IPS DF 6.9 (cell line): ENCODE data around the gene SYCP2L.
"Not testable (repeated sequence)": the region's sequence is repeated elsewhere in the genome, so short reads cannot be mapped to it uniquely, and the experiment has no call there.

Experiments used
- DNase-seq: peaks from one replicate; pipeline ENCODE4 v3.0.0-alpha.2; 2013; ENCODE audit warnings: low read depth, low spot score
- H3K27ac ChIP-seq: one replicate; pipeline ENCODE4 v1.5.1; 2013; ENCODE audit warnings: low read length, control low read depth
- H3K27me3 ChIP-seq: 2 replicates; pipeline ENCODE4 v1.6.1; 2013; ENCODE audit warnings: mild to moderate bottlenecking, low read length; ENCODE audit not compliant: control insufficient read depth, insufficient read depth
- H3K36me3 ChIP-seq: 2 replicates; pipeline ENCODE4 v1.6.1; 2013; ENCODE audit warnings: low read length; ENCODE audit not compliant: control insufficient read depth, insufficient read depth
- H3K4me1 ChIP-seq: 2 replicates; pipeline ENCODE4 v1.6.1; 2013; ENCODE audit warnings: low read length; ENCODE audit not compliant: control insufficient read depth, insufficient read depth
- H3K4me3 ChIP-seq: 2 replicates; pipeline ENCODE4 v1.5.1; 2013; ENCODE audit warnings: mild to moderate bottlenecking, low read length
- H3K9me3 ChIP-seq: 2 replicates; pipeline ENCODE4 v1.6.1; 2013; ENCODE audit warnings: low read length, inconsistent platforms; ENCODE audit not compliant: control insufficient read depth, insufficient read depth
- WGBS: extraction: QIAGEN DNeasy Blood & Tissue Kit; methylation state at CpG from one replicate; pipeline ENCODE4 v1.1.7; 2013; ENCODE audit warnings: mixed read lengths, missing lambda C conversion rate; ENCODE audit not compliant: insufficient read length, insufficient coverage; 5-methylcytosine and 5-hydroxymethylcytosine counted together

The SYCP2L gene

DNA sequence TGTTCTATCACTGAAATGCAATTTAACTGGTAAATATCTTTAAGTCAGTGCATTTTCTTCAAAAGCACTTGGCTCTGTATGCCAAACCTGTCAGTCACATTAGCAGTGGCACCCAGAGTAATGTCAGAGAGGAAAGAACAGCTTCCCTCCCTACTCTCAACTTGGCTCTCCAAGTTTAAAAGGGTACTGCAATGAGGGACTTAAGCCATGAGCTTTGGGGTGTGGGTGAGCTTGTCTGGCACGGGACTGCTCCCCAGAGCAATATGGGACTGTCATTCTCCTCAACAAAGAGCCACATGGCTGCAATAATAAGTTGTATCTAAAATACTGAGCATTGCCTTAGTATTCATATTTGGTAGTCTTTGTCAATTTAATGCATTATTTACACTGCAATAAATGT, 9.0 kb upstream of the SYCP2L start:
- H3K9me3 ChIP-seq: no peaks in the 10 kb centered on the region
- no peak overlapping the region for H3K4me3 ChIP-seq
- no peaks in the 10 kb centered on the region for H3K4me1 ChIP-seq
- H3K36me3 ChIP-seq: no peaks in the 10 kb centered on the region
- H3K27ac ChIP-seq: no peak overlapping the region
- peaks cover 26% of the 10 kb centered on the region; the same call in 1 of the 2 replicates for H3K27me3 ChIP-seq
- no peak for DNase-seq
- WGBS: no CpG with 5 or more reads among the region's 1 CpG

DNA sequence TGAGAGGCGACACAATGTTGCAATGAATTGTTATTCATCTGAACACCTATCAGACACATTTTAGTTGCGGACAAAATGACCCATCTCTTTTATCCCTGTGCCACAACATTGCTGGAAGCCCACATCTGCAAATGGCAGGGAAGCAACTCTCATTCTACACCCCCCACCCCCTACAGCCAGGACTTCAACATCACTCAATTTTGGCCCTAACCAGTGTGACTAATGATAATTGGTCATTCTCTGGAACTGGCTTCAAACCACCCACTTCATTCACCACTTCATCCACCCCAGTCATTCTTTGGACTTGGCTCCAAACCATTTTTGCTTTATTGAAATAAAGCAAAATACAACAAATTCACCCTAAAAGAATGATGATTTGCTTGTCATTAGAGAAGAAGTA, 6.5 kb upstream of the SYCP2L start:
- Histone ChIP-seq H3K4me1 (no peaks in the 10 kb centered on the region), H3K4me3 (no peak overlapping the region), H3K9me3 (no peaks in the 10 kb centered on the region), H3K27me3 (peaks cover 40% of the 10 kb centered on the region; the same call in 1 of the 2 replicates), H3K36me3 (no peaks in the 10 kb centered on the region), H3K27ac (no peak overlapping the region)
- DNase-seq: no peak
- WGBS: no CpG with 5 or more reads among the region's 2 CpGs

DNA sequence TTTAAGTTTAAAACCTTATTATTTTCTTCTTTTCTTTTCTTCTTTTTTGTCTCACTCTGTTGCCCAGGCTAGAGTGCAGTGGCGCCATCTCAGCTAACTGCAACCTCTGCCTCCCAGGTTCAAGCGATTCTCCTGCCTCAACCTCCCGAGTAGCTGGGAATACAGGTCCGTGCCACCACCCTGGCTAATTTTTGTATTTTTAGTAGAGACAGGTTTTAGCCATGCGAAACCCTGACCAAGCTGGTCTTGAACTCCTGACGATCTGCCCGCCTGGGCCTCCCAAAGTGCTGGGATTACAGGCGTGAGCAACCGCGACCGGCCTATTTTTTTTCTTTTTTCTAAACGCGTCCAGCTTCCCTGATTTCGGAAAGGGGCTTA, 4.6 kb upstream of the SYCP2L start:
- Histone ChIP-seq H3K4me3 (peak overlapping the region; percentile 50; the same call in 1 of the 2 replicates), H3K27me3 (peaks cover 40% of the 10 kb centered on the region; the same call in 1 of the 2 replicates)
- H3K4me1 ChIP-seq, H3K36me3 ChIP-seq, DNase-seq, H3K27ac ChIP-seq, H3K9me3 ChIP-seq: not testable (repeated sequence)
- no CpG with 5 or more reads among the region's 14 CpGs for WGBS

DNA sequence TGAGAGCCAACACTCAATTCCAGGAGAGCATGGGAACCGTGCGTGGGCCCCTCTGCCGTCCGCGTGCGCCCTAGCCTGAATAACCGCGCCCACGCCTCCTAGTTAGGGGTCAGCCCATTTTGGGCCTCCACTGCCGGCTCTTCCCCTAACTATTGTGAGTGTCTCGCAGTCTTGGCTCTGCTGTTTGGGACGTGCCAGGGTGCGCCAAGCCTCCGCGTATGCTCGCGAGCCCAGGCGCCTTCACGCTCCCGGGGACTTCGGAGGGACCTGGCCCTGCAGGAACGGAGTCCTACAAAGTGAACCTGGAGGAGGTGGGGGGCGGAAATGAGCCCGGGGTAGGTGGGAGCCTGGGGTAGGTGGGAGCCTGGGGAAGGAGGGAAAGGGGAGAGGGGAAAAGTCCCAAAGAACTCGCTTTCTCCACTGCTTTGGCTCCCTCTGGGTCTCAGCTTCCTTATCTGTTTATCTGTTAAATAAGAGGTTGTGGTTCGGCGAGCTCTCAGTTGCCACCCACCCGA, 4.1 kb upstream of the SYCP2L start:
- Histone ChIP-seq H3K36me3 (no peaks in the 10 kb centered on the region), H3K4me3 (peak overlapping the region; percentile 50), H3K27me3 (peaks cover 40% of the 10 kb centered on the region; the same call in 1 of the 2 replicates), H3K9me3 (no peaks in the 10 kb centered on the region), H3K4me1 (no peaks in the 10 kb centered on the region; the same call in 1 of the 2 replicates), H3K27ac (no peak overlapping the region)
- DNase-seq: no peak
- no CpG with 5 or more reads among the region's 28 CpGs for WGBS

DNA sequence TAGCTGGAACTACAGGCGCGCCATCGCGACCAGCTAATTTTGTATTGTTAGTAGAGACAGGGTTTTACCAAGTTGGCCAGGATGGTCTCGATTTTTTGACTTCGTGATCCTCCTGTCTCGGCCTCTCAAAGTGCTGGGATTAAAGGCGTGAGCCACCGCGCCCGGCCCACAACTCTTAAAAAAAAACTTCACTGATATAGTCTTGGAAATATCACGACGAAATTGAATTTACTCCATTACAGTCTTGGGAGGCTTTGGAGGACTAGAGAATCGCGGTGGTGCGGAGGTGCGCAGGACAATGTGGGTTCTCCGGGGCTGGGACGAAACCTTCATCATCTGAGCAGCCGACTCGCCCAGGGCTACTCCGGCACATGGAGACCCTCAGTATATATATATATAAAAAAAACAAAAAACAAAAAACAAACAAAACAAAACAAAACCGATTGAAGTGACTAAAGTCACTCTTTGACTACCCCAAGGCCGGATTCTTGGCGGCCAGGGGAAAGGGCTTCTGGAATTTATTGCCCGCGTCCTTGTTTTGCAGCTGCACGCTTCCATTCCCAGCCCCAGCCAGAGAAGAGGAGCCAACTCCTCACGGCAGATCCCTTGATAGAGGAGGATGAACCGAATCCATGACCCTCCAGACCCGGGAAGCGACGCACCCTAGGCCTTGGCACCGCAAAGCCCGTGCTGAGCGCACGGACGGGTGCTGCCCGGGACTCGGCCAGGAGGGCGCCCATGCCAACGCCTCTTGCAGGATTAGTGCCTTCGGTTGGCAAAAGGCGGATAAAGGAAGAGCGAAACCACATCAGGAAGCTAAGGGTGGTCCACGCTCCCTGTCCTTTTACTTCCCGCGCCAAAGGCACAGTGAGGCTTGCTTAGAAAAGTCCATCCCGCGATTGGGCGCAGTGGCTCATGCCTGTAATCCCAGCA, 3.3 kb upstream of the SYCP2L start:
- Histone ChIP-seq H3K27ac (no peak overlapping the region), H3K9me3 (no peaks in the 10 kb centered on the region), H3K4me1 (no peaks in the 10 kb centered on the region; the same call in 1 of the 2 replicates), H3K36me3 (no peaks in the 10 kb centered on the region), H3K27me3 (peaks cover 40% of the 10 kb centered on the region; the same call in 1 of the 2 replicates), H3K4me3 (peak overlapping the region; percentile 50; the same call in 1 of the 2 replicates)
- DNase-seq: no peak
- no CpG with 5 or more reads among the region's 51 CpGs for WGBS

DNA sequence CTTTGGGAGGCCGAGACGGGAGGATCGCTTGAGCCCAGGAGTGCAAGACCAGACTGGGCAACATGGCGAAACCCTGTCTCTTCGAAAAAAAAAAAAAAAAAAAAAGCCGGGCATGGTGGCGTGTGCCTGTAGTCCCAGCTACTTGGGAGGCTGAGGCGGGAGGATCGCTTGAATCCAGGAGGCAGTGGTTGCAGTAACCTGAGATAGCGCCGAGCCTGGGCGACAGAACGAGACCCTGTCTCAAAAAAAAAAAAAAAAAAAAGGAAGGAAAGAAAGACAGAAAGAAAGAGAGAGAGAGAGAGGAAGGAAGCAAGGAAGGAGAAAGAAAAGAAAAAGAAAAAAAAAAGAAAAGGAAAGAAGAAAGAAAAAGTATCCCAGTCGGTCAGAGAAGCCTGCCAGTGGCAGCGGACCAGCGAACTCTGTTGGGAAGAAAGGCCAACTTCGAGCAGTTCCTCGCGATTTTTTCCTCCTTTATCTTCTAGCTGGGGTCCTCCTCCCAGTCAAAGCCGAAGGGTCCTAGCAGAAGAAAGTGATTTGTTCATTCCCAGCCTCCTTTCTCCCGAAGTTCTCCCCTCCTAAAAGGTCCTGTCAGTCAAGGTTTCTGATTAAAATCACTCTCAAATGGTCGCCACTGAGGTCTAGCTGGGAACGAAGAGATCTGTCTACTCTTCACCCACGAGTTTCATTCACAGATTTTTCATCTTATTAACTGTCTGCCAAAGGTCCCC, 2.4 kb upstream of the SYCP2L start:
- Histone ChIP-seq H3K36me3 (no peaks in the 10 kb centered on the region), H3K27me3 (peaks cover 39% of the 10 kb centered on the region; the same call in 1 of the 2 replicates), H3K9me3 (no peaks in the 10 kb centered on the region), H3K27ac (no peak overlapping the region), H3K4me1 (no peaks in the 10 kb centered on the region; the same call in 1 of the 2 replicates), H3K4me3 (peak overlapping the region; percentile 31; the same call in 1 of the 2 replicates)
- DNase-seq: no peak
- WGBS: no CpG with 5 or more reads among the region's 24 CpGs

DNA sequence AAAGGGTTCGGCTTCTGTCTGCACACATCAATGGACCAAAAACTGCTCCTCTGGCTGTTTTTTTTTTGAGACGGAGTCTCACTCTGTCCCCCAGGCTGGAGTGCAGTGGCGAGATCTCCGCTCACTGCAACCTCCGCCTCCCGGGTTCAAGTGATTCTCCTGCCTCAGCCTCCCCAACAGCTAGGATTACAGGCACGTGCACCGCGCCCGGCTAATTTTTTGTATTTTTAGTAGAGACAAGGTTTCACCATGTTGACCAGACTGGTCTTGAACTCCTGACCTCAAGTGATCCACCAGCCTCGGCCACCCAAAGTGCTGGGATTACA, 524 bp upstream of the SYCP2L start:
- WGBS: no CpG with 5 or more reads among the region's 11 CpGs
- Histone ChIP-seq H3K4me3 (peak overlapping the region; percentile 70; the same call in 1 of the 2 replicates), H3K27me3 (peaks cover 27% of the 10 kb centered on the region; the same call in 1 of the 2 replicates)
- not testable (repeated sequence) for H3K36me3 ChIP-seq, H3K27ac ChIP-seq, H3K4me1 ChIP-seq, H3K9me3 ChIP-seq, DNase-seq

DNA sequence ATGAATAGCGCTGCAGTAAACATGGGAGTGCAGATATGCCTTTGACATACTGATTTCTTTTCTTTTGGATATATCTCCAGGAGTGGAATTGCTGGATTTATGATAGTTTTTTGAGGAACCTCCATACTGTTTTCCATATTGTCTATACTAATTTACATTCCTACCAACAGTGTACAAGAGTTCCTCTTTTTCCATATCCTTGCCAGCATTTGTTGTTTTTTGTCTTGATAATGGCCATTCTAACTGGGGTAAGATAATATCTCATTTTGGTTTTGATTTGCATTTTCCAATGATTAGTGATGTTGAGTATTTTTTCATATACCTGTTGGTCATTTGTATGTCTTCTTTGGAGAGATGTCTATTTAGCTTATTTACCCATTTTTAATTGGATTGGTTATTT, 3.3 kb downstream of the SYCP2L start:
- Histone ChIP-seq H3K36me3 (no peaks in the 10 kb centered on the region), H3K4me1 (no peaks in the 10 kb centered on the region; the same call in 1 of the 2 replicates), H3K9me3 (no peaks in the 10 kb centered on the region), H3K4me3 (no peak overlapping the region), H3K27me3 (no peaks in the 10 kb centered on the region), H3K27ac (no peak overlapping the region)
- DNase-seq: no peak
- no CpG with 5 or more reads among the region's 1 CpG for WGBS

DNA sequence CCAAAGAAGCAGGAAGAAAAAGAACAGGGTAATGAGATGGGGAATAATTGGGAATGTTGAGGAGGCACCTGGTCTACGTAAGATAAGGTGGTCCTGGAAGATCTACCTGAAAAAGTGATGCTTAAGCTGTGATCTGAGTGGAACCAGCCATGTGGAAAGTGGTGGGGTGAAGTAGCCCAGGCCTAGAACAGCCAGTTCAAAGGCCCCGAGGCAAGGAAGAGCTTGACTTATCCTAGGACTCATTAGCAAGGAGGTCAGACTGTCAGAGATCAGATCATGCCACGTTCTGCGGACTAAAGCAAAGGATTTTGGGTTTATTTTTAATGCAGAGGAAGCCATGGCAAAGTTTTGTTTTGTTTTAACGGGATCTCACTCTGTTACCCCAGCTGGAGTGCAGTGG, 5.1 kb downstream of the SYCP2L start:
- DNase-seq: no peak
- Histone ChIP-seq H3K4me3 (no peak overlapping the region), H3K27ac (no peak overlapping the region), H3K4me1 (no peaks in the 10 kb centered on the region), H3K9me3 (no peaks in the 10 kb centered on the region), H3K36me3 (no peaks in the 10 kb centered on the region), H3K27me3 (no peaks in the 10 kb centered on the region)
- WGBS: no CpG with 5 or more reads among the region's 5 CpGs

DNA sequence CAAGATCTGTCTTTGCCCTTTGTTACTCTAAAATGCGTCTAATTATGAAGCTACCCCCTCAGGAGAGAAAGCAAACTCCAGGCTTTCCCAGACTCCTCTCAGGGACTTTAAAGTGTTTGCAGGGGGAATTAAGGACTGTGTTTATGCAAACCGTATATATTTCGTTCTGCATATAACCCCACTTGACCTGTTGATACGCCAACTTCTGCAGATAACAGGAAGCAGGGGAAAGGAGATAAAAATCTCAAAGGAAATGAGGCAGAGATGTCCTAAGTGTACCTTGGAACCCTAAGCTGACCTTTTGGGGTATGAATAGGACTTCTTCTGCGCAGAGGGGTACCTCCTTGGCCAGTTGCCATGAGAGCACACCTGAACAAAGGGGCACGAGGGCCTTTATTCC, 8.1 kb downstream of the SYCP2L start:
- Histone ChIP-seq H3K4me3 (no peak overlapping the region), H3K27me3 (no peaks in the 10 kb centered on the region), H3K4me1 (no peaks in the 10 kb centered on the region), H3K27ac (no peak overlapping the region), H3K9me3 (no peaks in the 10 kb centered on the region), H3K36me3 (no peaks in the 10 kb centered on the region)
- WGBS: no CpG with 5 or more reads among the region's 6 CpGs
- DNase-seq: no peak
